ENCODE results near the gene MMD. TPM values are rescaled to one million over a fixed set of nuclear protein-coding genes. Genes with fewer than 3 reads are reported as not detected.
"Not testable (repeated sequence)": the region's sequence is repeated elsewhere in the genome, so short reads cannot be mapped to it uniquely, and the experiment has no call there.

MMD gene
- total RNA-seq, 1 experiment from 2014 or later, result 13.6 TPM

DNA sequence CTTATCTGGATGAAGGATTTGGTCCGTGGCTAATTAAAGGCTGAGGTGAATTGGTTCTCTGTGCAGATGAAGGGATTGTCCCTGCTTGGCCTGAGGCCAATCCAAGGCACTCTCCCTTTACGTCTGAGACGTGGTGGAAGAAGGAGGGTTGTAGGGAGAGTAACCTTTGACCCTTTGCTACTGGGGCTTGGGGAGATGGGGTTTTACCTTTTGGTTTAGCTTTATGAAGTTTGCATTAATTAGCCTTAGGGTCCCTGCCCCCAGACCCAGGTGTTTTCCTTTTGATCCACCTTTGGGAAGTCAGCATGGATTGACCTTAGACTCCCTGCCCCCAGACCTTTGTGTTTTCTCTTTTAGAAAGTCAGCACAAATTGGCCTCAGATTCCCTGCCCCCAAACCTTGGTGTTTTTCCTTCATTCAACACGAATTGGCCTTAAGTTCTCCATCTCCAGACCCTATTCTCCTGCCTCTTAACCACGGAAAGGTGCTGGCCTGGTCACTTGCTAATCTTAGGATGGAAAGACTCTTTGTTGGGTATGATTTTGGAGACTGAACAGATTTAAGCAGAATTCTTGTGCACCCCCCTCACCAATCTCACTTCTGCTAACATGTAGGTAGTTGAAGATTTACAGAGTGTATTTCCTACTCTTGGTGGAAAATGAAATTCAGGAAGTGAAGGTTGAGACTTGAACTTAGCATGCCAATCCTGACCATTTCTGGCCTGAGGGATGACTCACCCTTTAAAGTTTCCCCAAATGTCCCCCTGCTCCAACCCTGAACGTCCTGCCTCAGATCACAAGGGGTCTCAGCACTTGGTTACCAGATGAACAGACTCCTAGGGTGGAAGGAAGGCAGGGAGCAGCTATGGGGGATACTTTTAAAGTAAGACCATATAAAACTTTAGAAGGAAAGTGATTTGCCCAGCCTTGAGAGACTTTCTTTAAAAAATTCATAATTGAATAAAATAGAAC, 23.1 kb upstream of the MMD start:
- peak; percentile 44 for DNase-seq (ENCODE audit: low read depth)

DNA sequence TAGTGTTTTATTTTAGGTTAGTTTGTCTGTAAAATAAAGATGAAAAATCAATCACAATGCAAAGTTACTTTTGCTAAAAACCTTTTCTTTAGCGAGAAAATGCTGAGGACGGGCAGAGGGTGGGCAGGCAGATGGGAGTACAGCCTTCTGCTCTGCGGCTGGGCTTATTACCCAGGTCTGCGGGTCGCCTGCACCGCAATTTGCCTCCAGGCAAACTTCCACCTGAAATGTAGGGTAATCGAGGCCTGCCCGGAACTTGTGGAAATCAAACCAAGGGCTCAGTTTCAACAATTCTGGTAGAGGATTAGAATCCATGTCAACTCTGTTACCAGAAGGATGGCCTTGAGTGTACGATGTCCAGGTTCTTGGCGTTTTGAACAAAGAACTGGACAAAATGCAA, 22.3 kb upstream of the MMD start:
- no peak for DNase-seq (ENCODE audit: low read depth)

DNA sequence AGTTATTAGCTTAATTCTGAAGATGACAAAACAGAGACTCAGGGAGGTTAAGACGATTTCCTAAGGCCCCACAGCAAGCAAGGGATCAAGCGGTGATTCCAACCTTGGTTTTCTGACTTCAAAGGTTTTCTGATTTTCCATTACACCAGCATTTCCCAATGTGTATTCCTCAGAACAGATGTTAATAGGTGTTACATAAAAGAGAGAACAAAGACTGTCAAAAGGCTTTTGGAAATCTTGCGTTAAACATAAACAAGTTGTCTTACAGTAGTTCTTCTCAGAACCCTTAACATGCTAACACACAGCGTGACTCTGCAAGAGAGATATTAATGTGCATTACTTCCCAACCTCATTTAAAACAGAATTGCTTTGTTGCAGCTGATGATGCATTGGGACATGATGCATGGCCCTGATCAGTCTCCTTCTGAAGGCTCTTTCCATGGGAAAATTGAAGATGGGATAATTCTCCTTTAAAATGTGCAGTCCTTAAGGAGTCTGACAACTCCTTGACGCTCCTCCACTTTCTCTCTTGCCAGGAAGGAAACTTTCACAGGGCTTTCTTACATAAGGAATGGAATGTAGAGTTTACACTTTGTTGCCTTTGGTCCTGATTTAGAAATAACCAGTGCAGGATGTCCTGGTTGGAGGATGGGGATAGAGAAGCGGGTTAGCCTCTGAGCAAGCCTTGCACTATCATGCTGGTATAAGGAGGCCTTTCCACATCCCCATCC, 21.5 kb upstream of the MMD start:
- no peak for DNase-seq (ENCODE audit: low read depth)

DNA sequence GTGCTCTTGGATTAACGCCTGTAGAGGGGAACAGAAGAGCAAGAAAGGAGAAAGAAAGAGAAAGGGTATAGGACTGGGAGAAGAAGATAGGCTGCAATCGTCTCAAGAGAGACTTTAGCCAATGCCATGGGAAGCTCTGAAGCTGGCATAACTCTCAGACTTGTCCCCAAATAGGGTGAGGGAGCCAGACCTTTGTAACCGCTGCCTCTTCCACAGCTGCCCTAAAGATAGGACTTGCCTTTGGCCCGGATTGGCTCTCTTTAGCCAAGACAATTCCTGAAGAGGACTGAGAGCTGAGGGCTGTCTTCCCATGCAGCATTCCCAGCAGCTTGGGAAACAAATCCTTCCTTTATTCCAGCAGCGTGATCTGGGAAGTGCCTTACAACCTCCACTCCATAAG, 20.8 kb upstream of the MMD start:
- no peak for DNase-seq (ENCODE audit: low read depth)

DNA sequence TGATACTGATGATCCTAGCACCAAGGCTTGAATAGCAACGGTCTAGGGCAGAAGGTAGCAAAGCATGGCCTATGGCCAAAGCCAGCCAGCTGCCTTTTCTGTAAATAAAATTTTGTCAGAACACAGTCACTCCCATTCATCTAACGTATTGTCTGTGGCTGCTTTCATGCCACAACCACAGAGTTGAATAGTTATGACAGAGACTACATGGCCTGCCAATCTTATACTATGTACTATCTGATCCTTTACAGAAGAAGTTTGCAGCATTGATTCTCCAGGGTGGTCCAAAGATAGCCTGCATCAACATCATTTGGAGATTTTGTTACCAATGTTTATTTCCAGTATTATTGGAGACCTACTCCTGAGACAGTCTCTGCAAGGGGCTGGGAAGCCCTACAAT, 19.9 kb upstream of the MMD start:
- no peak for DNase-seq (ENCODE audit: low read depth)

DNA sequence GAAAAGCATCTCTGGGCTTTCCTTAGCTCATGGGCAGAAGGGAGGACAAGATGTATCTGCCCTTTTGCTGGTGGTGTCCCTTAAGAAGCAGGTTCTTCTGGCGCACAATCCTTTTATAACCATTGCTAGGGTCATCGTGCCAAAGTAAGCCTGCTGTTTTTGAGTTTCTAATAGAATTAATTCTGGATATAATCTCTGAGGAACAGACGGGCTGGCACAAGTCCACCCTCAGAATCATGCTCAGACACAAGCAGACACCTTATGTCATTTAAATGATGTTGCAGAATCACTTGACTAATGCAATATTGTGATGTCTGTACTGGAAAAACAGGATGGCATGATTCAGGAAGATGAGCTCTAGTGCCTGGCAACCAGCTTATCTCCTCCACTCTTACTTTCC, 18.8 kb upstream of the MMD start:
- no peak for DNase-seq (ENCODE audit: low read depth)

DNA sequence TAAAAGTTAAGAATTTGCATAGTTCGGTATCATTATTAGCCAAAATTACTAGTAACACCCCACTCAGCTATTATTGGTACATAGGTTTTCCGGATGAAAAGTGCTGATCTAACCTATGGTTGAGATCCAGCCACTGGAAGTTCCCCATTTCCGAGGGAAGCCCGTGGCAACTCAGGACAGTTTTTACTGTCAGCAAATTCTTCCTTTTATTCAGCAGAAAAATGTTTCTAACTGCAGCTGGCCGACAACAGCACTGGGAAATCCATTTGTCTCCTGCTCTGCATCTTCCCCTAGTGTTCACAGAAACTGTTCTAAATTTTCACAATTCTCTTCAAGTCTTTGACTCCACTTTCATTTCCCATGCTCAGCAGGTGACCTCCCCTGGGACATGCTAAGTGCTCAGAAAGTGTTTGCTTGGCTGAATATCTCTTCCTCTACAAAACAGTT, 15.5 kb upstream of the MMD start:
- no peak for DNase-seq (ENCODE audit: low read depth)

DNA sequence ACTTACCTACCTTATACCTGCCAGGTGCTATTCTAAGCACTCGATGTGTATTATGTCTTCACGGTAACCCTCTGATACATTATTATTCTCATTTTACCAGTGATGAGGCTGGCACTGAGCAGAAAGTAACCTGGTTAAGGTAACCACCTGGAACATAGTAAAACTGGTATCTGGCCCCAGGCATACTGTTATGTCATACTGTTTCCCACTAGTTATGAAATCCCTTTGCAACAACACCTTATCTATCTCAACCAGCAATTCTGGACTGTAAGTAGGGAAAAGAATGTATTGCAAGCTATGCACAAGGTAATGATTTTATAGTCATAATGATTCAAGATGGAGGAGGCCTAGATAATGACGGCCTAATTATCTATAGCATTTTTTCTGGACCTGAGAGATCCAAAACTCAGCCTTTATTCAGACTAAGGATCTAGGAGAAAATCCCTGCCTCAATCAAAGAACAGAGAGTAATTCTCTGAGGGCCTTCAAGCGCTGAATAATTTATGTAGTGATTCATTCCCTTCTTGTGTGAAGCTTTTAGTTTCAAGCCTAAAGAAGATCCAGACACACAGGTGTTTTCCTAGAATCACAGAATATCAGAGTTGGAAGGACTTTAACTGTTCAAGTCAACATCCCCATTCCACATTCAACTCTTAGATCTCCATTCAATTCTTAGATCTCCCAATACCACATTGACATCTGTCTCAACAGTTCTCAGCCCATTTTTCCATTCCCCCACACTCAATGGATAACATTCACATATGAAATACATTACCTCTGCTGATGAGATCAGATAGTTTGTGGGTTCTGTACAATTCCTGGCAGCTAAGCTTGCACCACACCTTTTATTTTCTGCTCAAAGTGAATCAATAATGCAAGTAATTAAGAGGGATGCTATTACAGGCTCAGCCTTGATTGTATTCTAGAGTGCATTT, 14.9 kb upstream of the MMD start:
- DNase-seq (ENCODE audit: low read depth), result no peak

DNA sequence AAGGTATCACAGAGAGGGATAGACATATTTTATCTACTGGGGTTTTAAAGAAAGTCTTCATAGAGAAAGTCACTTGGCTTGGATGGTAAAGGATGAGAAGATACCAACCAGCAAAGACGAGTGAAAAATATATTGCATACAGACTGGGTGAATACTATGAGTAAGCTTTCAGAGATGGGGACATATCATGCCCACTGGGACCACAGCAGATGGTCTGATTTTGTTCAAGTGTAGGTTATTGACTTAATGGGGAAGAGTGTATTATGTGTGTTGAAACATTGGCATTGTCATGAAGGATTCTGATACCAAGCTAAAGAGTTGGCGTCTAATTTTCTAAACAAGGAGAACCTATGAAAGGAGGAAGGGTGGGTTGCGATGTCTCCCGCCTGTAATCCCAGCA, 13.8 kb upstream of the MMD start:
- no peak for DNase-seq (ENCODE audit: low read depth)

DNA sequence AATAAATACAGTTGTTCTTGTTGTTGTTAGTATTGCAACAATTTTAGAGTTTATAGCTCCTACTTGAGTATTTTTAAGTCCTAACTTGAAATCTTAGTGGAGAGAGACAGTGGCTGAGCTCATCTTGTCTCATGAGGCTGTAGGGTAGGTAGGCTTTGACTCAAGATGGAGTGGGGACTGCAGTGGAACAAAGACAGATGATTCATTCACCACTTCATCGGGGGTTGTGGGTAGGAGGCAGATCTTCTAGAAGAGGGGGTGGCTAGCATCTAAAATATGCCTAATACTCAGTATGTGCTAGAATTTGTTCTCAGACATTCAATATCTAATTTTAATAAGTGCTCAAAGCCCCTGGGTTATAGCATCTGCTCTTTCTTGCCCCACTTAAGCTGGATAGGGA, 13.1 kb upstream of the MMD start:
- DNase-seq (ENCODE audit: low read depth), result peak; percentile 51

DNA sequence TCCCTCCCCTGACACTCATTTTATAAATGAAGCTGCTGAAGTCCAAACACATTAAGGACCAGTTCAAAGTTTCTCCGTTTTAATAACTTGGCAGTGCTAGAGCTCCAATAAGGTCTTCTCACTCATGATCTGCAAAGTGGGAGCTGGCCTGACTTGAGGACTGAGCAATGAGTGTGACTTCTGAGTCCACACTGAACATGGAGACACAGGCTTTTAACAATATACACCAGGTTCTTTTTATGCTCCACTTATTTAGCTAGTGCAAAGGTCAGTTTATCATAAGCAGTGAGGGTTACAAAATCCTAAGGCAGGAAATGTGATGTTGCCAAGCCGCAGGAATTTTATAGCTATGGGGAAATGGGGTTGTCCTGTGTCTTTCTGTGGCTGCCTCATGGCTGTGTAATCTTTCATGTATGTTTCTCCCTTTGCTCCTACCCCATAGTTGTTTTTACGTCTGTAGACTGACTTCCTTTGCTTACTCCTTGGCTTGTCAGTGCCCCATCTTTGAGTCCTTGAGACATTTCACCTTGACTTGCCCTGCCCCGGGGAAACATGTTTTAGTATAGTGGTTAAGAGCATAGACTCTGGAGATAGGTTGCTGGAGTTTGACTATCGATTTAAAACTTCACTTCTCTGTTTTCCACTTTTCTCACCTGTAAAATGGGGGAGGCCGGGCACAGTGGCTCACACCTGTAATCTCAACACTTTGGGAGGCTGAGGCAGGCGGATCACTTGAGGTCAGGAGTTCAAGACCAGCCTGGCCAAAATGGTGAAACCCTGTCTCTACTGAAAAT, 12.2 kb upstream of the MMD start:
- DNase-seq (ENCODE audit: low read depth), result peak; percentile 94

DNA sequence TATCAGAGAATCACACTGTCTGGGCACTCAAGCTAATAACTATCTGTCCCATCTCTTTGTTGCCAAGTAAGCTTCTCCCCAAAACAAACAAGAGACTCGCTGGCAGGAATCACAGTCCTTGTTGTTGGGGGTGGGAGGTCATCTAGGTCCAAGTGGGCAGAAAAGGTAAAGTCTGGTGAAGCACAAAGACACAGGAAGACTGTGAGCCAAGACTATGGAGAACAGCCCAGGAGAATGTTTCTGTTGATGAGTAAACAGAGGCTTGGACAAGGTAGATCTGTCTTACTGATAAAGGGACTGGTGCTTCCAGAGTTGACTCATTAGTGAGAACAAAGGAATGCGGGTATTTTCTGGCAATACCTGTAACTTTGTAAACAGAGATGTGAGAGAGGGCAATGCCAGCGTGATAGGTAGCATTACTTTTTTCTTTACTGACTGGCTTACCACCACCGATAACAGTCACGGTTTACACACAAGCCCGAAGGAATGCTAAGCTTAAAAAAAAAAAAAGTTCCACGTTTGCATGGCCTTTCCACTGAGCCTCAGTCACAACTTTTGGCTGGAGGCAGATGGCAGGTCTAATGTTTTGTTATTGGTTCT, 11.5 kb upstream of the MMD start:
- no peak for DNase-seq (ENCODE audit: low read depth)

DNA sequence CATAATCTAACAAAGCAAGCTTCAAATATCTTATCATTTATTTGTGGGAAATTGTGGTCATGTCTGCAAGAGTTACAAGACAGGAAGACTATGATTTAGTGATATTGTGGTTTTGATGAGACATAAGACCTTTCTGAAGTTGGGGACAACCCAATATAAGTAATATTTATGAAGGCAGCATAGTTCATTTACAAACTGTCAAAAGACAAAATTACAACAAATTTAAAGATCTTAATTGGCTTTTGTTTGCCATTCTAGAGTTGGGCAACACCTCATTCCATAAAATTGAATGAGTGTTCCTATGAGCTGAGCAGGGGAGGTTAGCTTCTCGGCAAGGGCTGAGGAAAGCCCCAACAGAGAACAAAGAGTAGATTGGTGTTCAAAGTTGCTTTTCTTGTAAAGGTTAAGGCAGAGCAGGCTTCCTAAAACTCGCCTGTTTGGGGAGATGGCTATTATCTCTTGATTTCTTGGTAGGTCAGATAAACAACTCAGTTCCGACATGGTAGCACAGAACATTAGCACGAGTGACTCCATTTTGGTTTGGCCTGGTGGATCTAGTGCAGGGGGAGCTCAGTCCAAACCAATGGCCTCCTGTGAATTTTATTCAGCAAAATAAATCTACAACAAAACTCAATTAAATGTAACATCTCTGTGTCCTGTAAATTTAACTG, 10.9 kb upstream of the MMD start:
- DNase-seq (ENCODE audit: low read depth), result peak; percentile 46

DNA sequence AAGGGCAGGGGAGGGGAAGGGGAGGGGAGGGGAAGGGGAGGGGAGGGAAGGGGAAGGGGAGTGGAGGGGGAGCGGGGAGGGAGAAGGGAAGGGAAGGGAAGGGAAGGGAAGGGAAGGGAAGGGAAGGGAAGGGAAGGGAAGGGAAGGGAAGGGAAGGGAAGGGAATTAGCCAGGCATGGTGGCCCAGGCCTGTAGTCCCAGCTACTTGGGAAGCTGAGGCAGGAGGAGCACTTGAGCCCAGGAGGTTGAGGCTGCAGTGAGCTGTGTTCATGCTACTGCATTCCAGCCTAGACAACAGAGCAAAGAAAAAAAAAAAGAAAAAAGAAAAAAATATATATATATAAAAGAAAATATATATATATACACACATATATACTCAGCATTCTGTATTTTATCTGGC, 10.3 kb upstream of the MMD start:
- not testable (repeated sequence) for DNase-seq (ENCODE audit: low read depth)

DNA sequence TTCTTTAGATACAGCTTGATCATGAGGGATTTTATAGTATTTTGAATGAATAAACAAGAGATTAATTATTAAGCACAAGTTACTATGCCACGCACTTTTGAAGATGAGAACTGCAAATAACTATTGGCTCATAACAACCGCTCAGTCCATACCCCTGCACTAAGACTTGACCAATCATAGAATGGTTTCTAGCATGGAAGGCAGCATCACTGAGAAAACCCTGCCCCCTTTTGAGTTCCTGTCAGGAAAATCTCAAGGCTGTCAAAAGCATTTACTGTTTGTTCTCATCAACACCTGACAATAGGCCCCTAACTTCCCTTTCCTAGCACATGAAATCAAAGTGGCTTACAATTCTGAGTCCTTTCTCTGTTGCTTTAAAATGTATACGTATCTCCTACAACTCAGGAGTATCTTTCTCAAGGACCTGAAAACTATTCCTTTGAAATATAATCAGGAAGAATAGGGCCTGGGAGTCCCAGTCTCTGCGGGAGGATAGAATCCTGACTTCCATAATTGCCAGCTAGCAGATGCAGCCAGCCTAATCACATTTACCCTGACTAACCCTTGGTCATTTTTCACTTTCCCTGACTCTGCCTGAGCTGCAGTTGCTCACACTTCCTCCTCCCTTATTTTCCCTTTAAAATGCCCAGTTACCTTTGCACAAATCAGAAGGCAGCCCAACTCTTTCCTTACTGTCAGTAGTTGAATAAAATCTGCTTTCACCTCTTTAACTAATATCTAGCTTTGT, 9.1 kb upstream of the MMD start:
- peak; percentile 24 for DNase-seq (ENCODE audit: low read depth)

DNA sequence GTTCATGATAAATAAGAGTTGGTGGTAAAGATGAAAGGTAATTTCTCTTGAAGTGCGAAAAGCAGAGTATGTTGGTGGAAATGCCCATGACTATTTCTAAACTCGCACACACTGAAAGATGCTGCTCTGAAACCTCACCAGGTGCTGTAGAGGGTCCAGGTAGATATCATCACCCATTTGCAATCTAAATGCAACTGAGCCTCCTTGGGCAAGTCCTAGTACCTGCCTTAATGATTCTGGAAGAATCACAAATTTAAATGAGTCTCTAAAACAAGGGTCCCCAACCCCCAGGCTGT, 5.9 kb upstream of the MMD start:
- no peak for DNase-seq (ENCODE audit: low read depth)

DNA sequence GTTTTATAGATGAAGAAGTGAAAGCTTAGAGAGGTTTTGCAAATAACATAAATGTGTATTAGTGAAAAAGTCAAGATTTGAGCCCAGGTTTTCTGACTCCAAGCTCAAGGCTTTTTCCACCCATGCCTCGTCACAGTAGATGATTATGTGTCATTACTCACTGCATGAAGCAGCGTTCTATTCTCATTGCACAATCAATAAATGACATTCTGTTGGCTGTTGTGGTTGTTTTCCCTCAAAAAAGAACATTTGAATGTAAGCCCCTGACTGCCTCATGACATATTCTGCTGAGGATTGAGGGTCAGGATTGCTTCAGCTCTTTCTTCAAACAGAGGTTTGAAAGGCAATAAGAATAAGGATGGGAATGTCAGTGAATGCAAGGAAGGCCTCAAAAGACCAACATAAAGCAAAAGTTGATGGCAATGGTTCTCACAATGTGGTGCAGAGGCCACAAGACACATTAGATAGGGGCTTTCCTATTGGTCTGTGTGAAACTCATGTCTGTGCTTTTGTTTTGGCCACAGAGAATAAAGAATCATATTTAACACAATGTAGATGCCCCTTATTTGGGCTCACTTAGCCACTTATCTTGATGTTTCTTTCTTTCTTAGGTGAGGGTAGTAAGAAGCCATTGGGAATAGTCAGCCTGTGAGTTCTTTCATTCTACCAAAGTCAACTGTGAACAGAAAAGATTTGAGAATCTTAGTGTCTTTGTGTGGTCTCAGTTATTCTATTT, 5.4 kb upstream of the MMD start:
- peak; percentile 21 for DNase-seq (ENCODE audit: low read depth)

DNA sequence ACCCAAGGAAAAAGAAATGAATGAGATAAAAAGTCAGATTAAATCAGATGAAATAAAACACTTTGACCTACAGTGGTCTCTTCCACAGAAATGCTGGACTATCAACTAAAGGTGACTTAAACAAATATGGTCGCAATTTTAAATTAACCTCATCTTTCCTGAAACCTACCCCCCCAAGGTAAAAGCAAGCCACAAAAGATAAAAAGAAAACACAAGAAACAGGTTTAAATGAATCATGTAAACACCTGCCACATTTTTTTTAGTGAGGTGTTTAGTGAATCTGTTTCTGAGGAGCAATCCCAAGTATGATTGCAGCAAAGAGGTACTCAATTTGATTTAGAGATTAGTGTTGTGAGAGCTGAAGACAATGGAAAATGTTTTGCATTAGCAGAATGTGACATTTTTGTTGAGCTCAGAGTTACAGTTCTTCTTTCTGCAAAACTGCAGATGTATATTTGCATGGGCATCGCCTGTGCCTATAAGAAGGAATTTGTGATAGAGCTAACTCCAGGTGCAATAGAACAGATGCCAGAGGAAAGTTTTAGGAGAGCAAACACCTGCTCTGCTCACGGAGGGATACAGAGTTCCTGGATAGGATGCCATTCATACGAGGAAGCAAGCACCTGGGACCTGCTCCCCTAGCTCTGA, 3.4 kb upstream of the MMD start:
- DNase-seq (ENCODE audit: low read depth), result no peak
